IMR-90 (cell line): ENCODE measurements around the gene LDLRAD4. TPM values are rescaled to one million over a fixed set of nuclear protein-coding genes. Genes with fewer than 3 reads are reported as not detected.

Source experiments
- ATAC-seq: fragments of 200-7000 bp; cut with Tn5 transposase; 2 replicates; pipeline ENCODE4 v1.9.1; 2020; ENCODE audit warnings: low read depth, mild to moderate bottlenecking, moderate library complexity
- BruUV-seq: library from RNA; stranded (reverse); fragments of 400-500 nt; replicated peaks from 2 replicates; lab custom pipeline; 2021; lab: Mats Ljungman, UMichigan
- CTCF ChIA-PET: fragments of 300-600 bp; formaldehyde crosslinking; extraction: SDS; loops from one replicate; lab custom pipeline; 2021; ENCODE audit warnings: antibody characterized with exemption; lab: Yijun Ruan, JAX
- POLR2A ChIA-PET: fragments of 300-600 bp; sonication (Branson Sonifier 250); formaldehyde crosslinking; loops from one replicate; lab custom pipeline; 2022; ENCODE audit warnings: antibody characterized with exemption; ENCODE audit not compliant: unreplicated experiment; lab: Charles Lee
- DNase-seq: peaks from one replicate; pipeline ENCODE4 v3.0.0; 2013
- H2AFZ ChIP-seq: replicated peaks from 2 replicates; pipeline ENCODE3; 2013; ENCODE audit warnings: low read length, mild to moderate bottlenecking; ENCODE audit not compliant: poor library complexity
- H2AK5ac ChIP-seq: 2 replicates; pipeline ENCODE4 v1.6.1; 2013; ENCODE audit warnings: low read depth, low read length, inconsistent platforms
- H2AK9ac ChIP-seq: replicated peaks from 2 replicates; pipeline ENCODE3; 2013; ENCODE audit warnings: mild to moderate bottlenecking, low read depth, low read length, moderate library complexity; ENCODE audit not compliant: poor library complexity
- H2BK120ac ChIP-seq: 2 replicates; pipeline ENCODE4 v1.6.1; 2013; ENCODE audit warnings: low read depth, low read length, inconsistent platforms
- H2BK15ac ChIP-seq: 3 replicates; pipeline ENCODE4 v1.6.1; 2013; ENCODE audit warnings: low read depth, low read length, inconsistent platforms
- H2BK20ac ChIP-seq: 2 replicates; pipeline ENCODE4 v1.6.1; 2013; ENCODE audit warnings: low read depth, mild to moderate bottlenecking, inconsistent platforms, low read length, moderate library complexity
- H2BK5ac ChIP-seq: 2 replicates; pipeline ENCODE4 v1.6.1; 2013; ENCODE audit warnings: mild to moderate bottlenecking, low read depth, low read length, inconsistent platforms; ENCODE audit not compliant: poor library complexity, severe bottlenecking
- H3K14ac ChIP-seq: replicated peaks from 2 replicates; pipeline ENCODE4 v1.6.1; 2013; ENCODE audit warnings: low read depth, low read length, inconsistent platforms
- H3K18ac ChIP-seq: 2 replicates; pipeline ENCODE4 v1.6.1; 2013; ENCODE audit warnings: low read depth, low read length, control low read depth
- H3K23ac ChIP-seq: 2 replicates; pipeline ENCODE4 v1.6.1; 2013; ENCODE audit warnings: low read depth, low read length, inconsistent platforms
- H3K27ac ChIP-seq: 2 replicates; pipeline ENCODE4 v1.5.1; 2013; ENCODE audit warnings: mild to moderate bottlenecking, control low read depth, low read length; ENCODE audit not compliant: insufficient read depth
- H3K27me3 ChIP-seq: 2 replicates; pipeline ENCODE4 v1.6.1; 2013; ENCODE audit warnings: low read length; ENCODE audit not compliant: control insufficient read depth, insufficient read depth
- H3K36me3 ChIP-seq: 2 replicates; pipeline ENCODE4 v1.6.1; 2013; ENCODE audit warnings: low read length, mixed read lengths; ENCODE audit not compliant: control insufficient read depth, insufficient read depth
- H3K4ac ChIP-seq: 2 replicates; pipeline ENCODE4 v1.6.1; 2013; ENCODE audit warnings: low read depth, low read length, inconsistent platforms
- H3K4me1 ChIP-seq: 2 replicates; pipeline ENCODE4 v1.6.1; 2013; ENCODE audit warnings: low read length, mixed read lengths; ENCODE audit not compliant: control insufficient read depth, insufficient read depth
- H3K4me2 ChIP-seq: 2 replicates; pipeline ENCODE4 v1.6.1; 2013; ENCODE audit warnings: low read depth, mild to moderate bottlenecking, control low read depth, low read length, moderate library complexity
- H3K4me3 ChIP-seq: 2 replicates; pipeline ENCODE4 v1.5.1; 2013; ENCODE audit warnings: low read depth, mild to moderate bottlenecking, control low read depth, low read length, moderate library complexity; ENCODE audit not compliant: insufficient read depth
- H3K56ac ChIP-seq: 2 replicates; pipeline ENCODE4 v1.6.1; 2013; ENCODE audit warnings: low read length, inconsistent platforms; ENCODE audit not compliant: insufficient read depth; ENCODE audit errors: extremely low read depth
- H3K79me1 ChIP-seq, 2 experiments: 2 replicates each; pipeline ENCODE4 v1.6.1; 2013; ENCODE audit warnings: low read length in 2 of 2, inconsistent platforms in 1 of 2, low read depth in 1 of 2
- H3K9ac ChIP-seq: 2 replicates; pipeline ENCODE4 v1.6.1; 2013; ENCODE audit warnings: low read depth, low read length, control low read depth
- H3K9me1 ChIP-seq: 2 replicates; pipeline ENCODE4 v1.6.1; 2013; ENCODE audit warnings: low read length, inconsistent platforms; ENCODE audit not compliant: insufficient read depth
- H3K9me3 ChIP-seq: 2 replicates; pipeline ENCODE4 v1.6.1; 2013; ENCODE audit warnings: low read length; ENCODE audit not compliant: control insufficient read depth, insufficient read depth
- H4K20me1 ChIP-seq: 2 replicates; pipeline ENCODE4 v1.6.1; 2013; ENCODE audit warnings: low read length, inconsistent platforms; ENCODE audit not compliant: insufficient read depth
- H4K5ac ChIP-seq: 2 replicates; pipeline ENCODE4 v1.6.1; 2013; ENCODE audit warnings: mild to moderate bottlenecking, low read depth, low read length, control low read depth
- H4K8ac ChIP-seq, 2 experiments: 2 replicates each; pipeline ENCODE4 v1.6.1; 2013; ENCODE audit warnings: low read depth in 2 of 2, low read length in 2 of 2, control low read depth in 1 of 2, inconsistent platforms in 1 of 2
- H4K91ac ChIP-seq: 2 replicates; pipeline ENCODE4 v1.6.1; 2013; ENCODE audit warnings: low read depth, low read length, inconsistent platforms; ENCODE audit not compliant: insufficient read depth
- CEBPB ChIP-seq: IDR thresholded peaks from 2 replicates; pipeline ENCODE4 v1.6.1; 2012; ENCODE audit warnings: low read depth, low read length, improper control_type of control experiment
- CHD1 ChIP-seq: IDR thresholded peaks from 2 replicates; pipeline ENCODE4 v1.6.1; 2012; ENCODE audit warnings: low read depth, low read length, improper control_type of control experiment
- FOS ChIP-seq: fragments of 150-350 bp; IDR thresholded peaks from 2 replicates; pipeline ENCODE4 v1.6.1; 2016; ENCODE audit warnings: low read depth, low read length
- MAFK ChIP-seq: IDR thresholded peaks from 2 replicates; pipeline ENCODE4 v1.6.1; 2012; ENCODE audit warnings: low read depth, low read length, improper control_type of control experiment
- MAZ ChIP-seq: IDR thresholded peaks from 2 replicates; pipeline ENCODE4 v1.6.1; 2012; ENCODE audit warnings: low read depth, mild to moderate bottlenecking, low read length, improper control_type of control experiment, moderate library complexity, borderline replicate concordance
- MXI1 ChIP-seq: IDR thresholded peaks from 2 replicates; pipeline ENCODE4 v1.6.1; 2012; ENCODE audit warnings: low read depth, mild to moderate bottlenecking, low read length, moderate library complexity, borderline replicate concordance
- NFE2L2 ChIP-seq: fragments of 150-350 bp; IDR thresholded peaks from 2 replicates; pipeline ENCODE4 v1.6.1; 2016; ENCODE audit warnings: low read depth, mild to moderate bottlenecking, low read length
- POLR2A ChIP-seq: IDR thresholded peaks from 2 replicates; pipeline ENCODE4 v1.6.1; 2012; ENCODE audit warnings: mild to moderate bottlenecking, low read depth, low read length
- RAD21 ChIP-seq: IDR thresholded peaks from 2 replicates; pipeline ENCODE4 v1.6.1; 2012; ENCODE audit warnings: low read length, improper control_type of control experiment
- RCOR1 ChIP-seq: IDR thresholded peaks from 2 replicates; pipeline ENCODE4 v1.6.1; 2012; ENCODE audit warnings: mild to moderate bottlenecking, low read length, improper control_type of control experiment; ENCODE audit not compliant: insufficient replicate concordance
- SMC3 ChIP-seq: fragments of 150-350 bp; IDR thresholded peaks from 2 replicates; pipeline ENCODE4 v1.6.1; 2016; ENCODE audit warnings: low read depth, mild to moderate bottlenecking, antibody characterized with exemption, low read length, moderate library complexity
- WGBS, 2 experiments: methylation state at CpG; one replicate each; pipeline versions ENCODE4 v1.1.5 to v1.1.7; 2013; ENCODE audit warnings: missing lambda C conversion rate in 2 of 2; ENCODE audit not compliant: insufficient read length in 1 of 2; ENCODE audit errors: extremely low coverage in 2 of 2; 5-methylcytosine and 5-hydroxymethylcytosine counted together
- dilution Hi-C: fragments of 300-500 bp; cut with HindIII; formaldehyde crosslinking; loops from one replicate; pipeline ENCODE4 v1.14.3; 2018; ENCODE audit warnings: low sequenced_read_pairs; ENCODE audit not compliant: unreplicated experiment
- in situ Hi-C: fragments of 300-500 bp; cut with MboI; formaldehyde crosslinking; loops from 3 replicates; pipeline ENCODE4 v1.14.3; 2019; ENCODE audit warnings: low sequenced_read_pairs, inconsistent platforms, mixed read lengths
- intact Hi-C: fragments of 100-400 bp; cut with micrococcal nuclease; formaldehyde crosslinking; loops from 2 replicates; pipeline ENCODE4 v1.10.0; 2022
- polyA plus RNA-seq, 3 experiments: library from polyadenylated mRNA; depleted of rRNA; stranded (reverse); fragments of >200 nt; gene quantifications; 2 replicates each; pipeline ENCODE4 v1.2.3, GENCODE V29; 2012; ENCODE audit warnings: low replicate concordance in 1 of 3
- total RNA-seq: library from RNA; depleted of rRNA; stranded (reverse); fragments of >200 nt; gene quantifications from 2 replicates; pipeline ENCODE4 v1.2.3, GENCODE V29; 2012
- TF ChIP-seq, protein P1 (sequence below): conservative IDR thresholded peaks from 2 replicates; pipeline ENCODE4 v1.5.1; 2012; ENCODE audit warnings: mild to moderate bottlenecking, low read depth, low read length, improper control_type of control experiment
- TF ChIP-seq, protein P2 (sequence below): fragments of 150-350 bp; IDR thresholded peaks from 2 replicates; pipeline ENCODE4 v1.6.1; 2016; ENCODE audit warnings: low read depth, mild to moderate bottlenecking, low read length, moderate library complexity, borderline replicate concordance
- TF ChIP-seq, protein P3 (sequence below): fragments of 150-350 bp; IDR thresholded peaks from 2 replicates; pipeline ENCODE4 v1.6.1; 2017; ENCODE audit warnings: mild to moderate bottlenecking, antibody characterized with exemption, low read length, low read depth

LDLRAD4 gene
- total and polyA plus RNA-seq, 2 of the 4 experiments (the other 2 are of a cell fraction) = not detected

DNA sequence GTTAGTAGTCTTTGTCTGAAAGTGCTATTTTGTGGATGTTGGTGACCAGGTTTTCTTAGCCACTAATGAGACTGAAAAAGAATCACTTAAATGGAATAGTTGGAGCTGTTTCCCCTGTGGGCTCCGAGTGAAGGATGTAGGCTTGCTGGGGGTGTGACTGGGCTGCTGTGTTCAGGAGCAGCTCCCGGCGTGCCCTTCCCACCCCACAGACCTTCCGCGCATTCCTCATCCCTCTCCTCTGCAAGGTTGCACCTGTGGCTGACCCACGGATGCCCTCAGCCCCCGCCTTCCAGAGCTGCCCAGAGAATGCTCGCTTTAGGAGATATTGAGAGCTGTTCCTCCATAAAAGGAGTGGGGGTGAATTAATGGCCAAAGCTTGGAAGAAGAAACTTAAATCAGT lies 174.3 kb downstream of the LDLRAD4 start:
- Histone ChIP-seq H2AK5ac (no peak overlapping the region), H2BK5ac (no peak overlapping the region), H3K9me1 (no peaks in the 10 kb centered on the region), H3K79me1 (no peaks in the 10 kb centered on the region), H3K18ac (no peak overlapping the region), H3K4me2 (no peak overlapping the region), H3K27ac (no peak overlapping the region), H3K4me3 (no peak overlapping the region), H3K56ac (no peak overlapping the region), H3K23ac (no peak overlapping the region), H3K14ac (no peak overlapping the region), H2BK20ac (no peak overlapping the region), H4K8ac (no peak overlapping the region), H4K5ac (no peak overlapping the region), H2AFZ (no peak overlapping the region), H3K9ac (no peak overlapping the region), H4K20me1 (no peaks in the 10 kb centered on the region), H3K9me3 (no peaks in the 10 kb centered on the region), H3K27me3 (peaks cover 8% of the 10 kb centered on the region), H2BK15ac (no peak overlapping the region), H3K4me1 (0 out of 2 replicates have a peak, but pooled peaks cover 2% of the 10 kb centered on the region), H2BK120ac (no peak overlapping the region), H3K36me3 (no peaks in the 10 kb centered on the region), H3K4ac (no peak overlapping the region), H4K91ac (no peak overlapping the region), H2AK9ac (no peak overlapping the region)
- POLR2A ChIA-PET = no interaction called here
- ATAC-seq (no peak), DNase-seq (no peak)
- no peak for TF ChIP-seq FOS
- TF ChIP-seq POLR2A = no peak
- TF ChIP-seq, protein P1, sequence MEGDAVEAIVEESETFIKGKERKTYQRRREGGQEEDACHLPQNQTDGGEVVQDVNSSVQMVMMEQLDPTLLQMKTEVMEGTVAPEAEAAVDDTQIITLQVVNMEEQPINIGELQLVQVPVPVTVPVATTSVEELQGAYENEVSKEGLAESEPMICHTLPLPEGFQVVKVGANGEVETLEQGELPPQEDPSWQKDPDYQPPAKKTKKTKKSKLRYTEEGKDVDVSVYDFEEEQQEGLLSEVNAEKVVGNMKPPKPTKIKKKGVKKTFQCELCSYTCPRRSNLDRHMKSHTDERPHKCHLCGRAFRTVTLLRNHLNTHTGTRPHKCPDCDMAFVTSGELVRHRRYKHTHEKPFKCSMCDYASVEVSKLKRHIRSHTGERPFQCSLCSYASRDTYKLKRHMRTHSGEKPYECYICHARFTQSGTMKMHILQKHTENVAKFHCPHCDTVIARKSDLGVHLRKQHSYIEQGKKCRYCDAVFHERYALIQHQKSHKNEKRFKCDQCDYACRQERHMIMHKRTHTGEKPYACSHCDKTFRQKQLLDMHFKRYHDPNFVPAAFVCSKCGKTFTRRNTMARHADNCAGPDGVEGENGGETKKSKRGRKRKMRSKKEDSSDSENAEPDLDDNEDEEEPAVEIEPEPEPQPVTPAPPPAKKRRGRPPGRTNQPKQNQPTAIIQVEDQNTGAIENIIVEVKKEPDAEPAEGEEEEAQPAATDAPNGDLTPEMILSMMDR = no peak
- TF ChIP-seq, protein P2, sequence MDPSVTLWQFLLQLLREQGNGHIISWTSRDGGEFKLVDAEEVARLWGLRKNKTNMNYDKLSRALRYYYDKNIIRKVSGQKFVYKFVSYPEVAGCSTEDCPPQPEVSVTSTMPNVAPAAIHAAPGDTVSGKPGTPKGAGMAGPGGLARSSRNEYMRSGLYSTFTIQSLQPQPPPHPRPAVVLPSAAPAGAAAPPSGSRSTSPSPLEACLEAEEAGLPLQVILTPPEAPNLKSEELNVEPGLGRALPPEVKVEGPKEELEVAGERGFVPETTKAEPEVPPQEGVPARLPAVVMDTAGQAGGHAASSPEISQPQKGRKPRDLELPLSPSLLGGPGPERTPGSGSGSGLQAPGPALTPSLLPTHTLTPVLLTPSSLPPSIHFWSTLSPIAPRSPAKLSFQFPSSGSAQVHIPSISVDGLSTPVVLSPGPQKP = no peak
- TF ChIP-seq MXI1 = no peak
- TF ChIP-seq MAZ = no peak
- TF ChIP-seq RCOR1 = no peak
- TF ChIP-seq MAFK = no peak
- TF ChIP-seq, protein P3, sequence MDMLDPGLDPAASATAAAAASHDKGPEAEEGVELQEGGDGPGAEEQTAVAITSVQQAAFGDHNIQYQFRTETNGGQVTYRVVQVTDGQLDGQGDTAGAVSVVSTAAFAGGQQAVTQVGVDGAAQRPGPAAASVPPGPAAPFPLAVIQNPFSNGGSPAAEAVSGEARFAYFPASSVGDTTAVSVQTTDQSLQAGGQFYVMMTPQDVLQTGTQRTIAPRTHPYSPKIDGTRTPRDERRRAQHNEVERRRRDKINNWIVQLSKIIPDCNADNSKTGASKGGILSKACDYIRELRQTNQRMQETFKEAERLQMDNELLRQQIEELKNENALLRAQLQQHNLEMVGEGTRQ = no peak
- no peak for TF ChIP-seq CHD1
- TF ChIP-seq NFE2L2 = no peak
- TF ChIP-seq RAD21 = no peak
- TF ChIP-seq SMC3 = no peak
- no peak for TF ChIP-seq CEBPB
- no CpG with 5 or more reads among the region's 8 CpGs for WGBS, 2 experiments
- in situ Hi-C loops = no loop called here
- dilution Hi-C loops = no loop called here
- CTCF ChIA-PET = no interaction called here
- intact Hi-C loops = no loop called here
- no TSS peak for BruUV-seq
